GM19438 (cell line): ENCODE data around the gene TRAF3.
"Not testable (repeated sequence)": the region's sequence is repeated elsewhere in the genome, so short reads cannot be mapped to it uniquely, and the experiment has no call there.

Experiments
- ATAC-seq: cut with Tn5 transposase; IDR thresholded peaks from one replicate; pipeline ENCODE4 v1.9.1; 2021; ENCODE audit warnings: low read depth; ENCODE audit not compliant: unreplicated experiment

The TRAF3 gene

GRCh38 chr14:102804858-102805257, 27.6 kb downstream of the TRAF3 start:
- ATAC-seq = no peak

GRCh38 chr14:102805371-102805891, 28.2 kb downstream of the TRAF3 start:
- ATAC-seq = peak; percentile 47

- no peak for ATAC-seq
Measured at GRCh38 chr14:102805941-102806340, 28.7 kb downstream of the TRAF3 start.

- ATAC-seq = no peak
Measured at GRCh38 chr14:102806447-102806846, 29.2 kb downstream of the TRAF3 start.

GRCh38 chr14:102807013-102807406, 29.8 kb downstream of the TRAF3 start:
- ATAC-seq = no peak

- ATAC-seq = no peak
Measured at GRCh38 chr14:102809870-102810269, 32.6 kb downstream of the TRAF3 start.

GRCh38 chr14:102810523-102810922, 33.3 kb downstream of the TRAF3 start:
- ATAC-seq = no peak

GRCh38 chr14:102811254-102811963, 34.2 kb downstream of the TRAF3 start:
- ATAC-seq = no peak

GRCh38 chr14:102811971-102812370, 34.7 kb downstream of the TRAF3 start:
- no peak for ATAC-seq

- no peak for ATAC-seq
Measured at GRCh38 chr14:102813691-102814090, 36.4 kb downstream of the TRAF3 start.

- ATAC-seq = no peak
Measured at GRCh38 chr14:102817318-102817717, 40.1 kb downstream of the TRAF3 start.

- ATAC-seq = no peak
Measured at GRCh38 chr14:102817942-102818940, 41.0 kb downstream of the TRAF3 start.

GRCh38 chr14:102819176-102819628, 42.0 kb downstream of the TRAF3 start:
- peak; percentile 71 for ATAC-seq

GRCh38 chr14:102819747-102820330, 42.6 kb downstream of the TRAF3 start:
- peak; percentile 26 for ATAC-seq

- no peak for ATAC-seq
Measured at GRCh38 chr14:102821252-102821651, 44.0 kb downstream of the TRAF3 start.

GRCh38 chr14:102822311-102822863, 45.1 kb downstream of the TRAF3 start:
- ATAC-seq = no peak

GRCh38 chr14:102822887-102823286, 45.6 kb downstream of the TRAF3 start:
- ATAC-seq = not testable (repeated sequence)

- ATAC-seq = no peak
Measured at GRCh38 chr14:102823546-102823945, 46.3 kb downstream of the TRAF3 start.

- no peak for ATAC-seq
Measured at GRCh38 chr14:102824832-102825231, 47.6 kb downstream of the TRAF3 start.

GRCh38 chr14:102825307-102826095, 48.3 kb downstream of the TRAF3 start:
- ATAC-seq = no peak
